Measurements from ENCODE around the gene ATP1A4. TPM values are rescaled to one million over a fixed set of nuclear protein-coding genes. Genes with fewer than 3 reads are reported as not detected.

Gene ATP1A4
- total and polyA plus RNA-seq, 9 of the 15 experiments (the other 6 are each of a cell fraction or from before 2014, with no cell fraction given): 0.07 TPM; not detected in 8

DNA sequence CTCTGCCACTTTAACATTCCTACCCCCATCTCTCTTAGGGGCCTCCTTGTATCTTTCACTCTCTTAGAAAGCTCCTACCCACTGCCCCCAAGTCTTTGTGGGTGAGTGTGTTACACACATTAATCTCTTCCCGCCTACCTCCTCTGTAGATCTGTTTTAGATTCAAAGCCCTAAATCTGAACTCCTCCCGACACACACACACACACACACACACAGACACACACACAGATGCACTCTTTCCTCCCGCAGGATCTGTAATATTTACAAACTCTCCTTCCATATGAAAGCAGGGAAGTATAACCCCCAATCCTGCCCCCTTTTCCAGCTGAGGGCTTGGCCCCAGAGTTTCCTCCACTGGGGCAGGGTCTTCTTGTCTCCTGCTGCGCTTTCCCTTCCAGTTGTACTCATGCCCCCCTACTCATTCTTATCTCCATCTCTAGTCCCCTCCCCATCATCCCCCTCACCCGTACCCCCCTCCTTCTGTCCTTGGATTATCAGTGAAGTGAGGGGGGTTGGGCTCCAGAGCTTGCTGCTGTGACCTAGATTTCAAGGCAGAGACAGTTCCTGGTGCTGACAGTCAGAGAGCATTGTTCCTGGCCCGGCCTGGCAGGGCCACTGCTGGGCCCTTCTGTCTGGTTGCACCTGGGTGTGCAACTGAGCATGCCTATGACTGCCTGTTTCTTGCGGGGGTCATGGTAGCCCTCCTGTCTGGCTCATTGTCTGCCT lies 58.1 kb downstream of the ATP1A4 start:
- Histone ChIP-seq H3K9me1 (ENCODE audit: control insufficient read depth, insufficient read depth, low read length) (no peaks in the 10 kb centered on the region), H3K4me3 (no peak overlapping the region), H3K36me3 (ENCODE audit: control insufficient read depth, insufficient read depth, low read length) (peaks cover 73% of the 10 kb centered on the region; the same call in 2 of the 3 replicates), H3K79me2 (ENCODE audit: control insufficient read depth, insufficient read depth, low read length) (peaks cover 16% of the 10 kb centered on the region), H3K4me2 (ENCODE audit: insufficient read depth, low read length) (no peak overlapping the region; the same call in 1 of the 2 replicates), H2AFZ (ENCODE audit: low read depth, low read length) (no peak overlapping the region), H3K9ac (ENCODE audit: insufficient read depth in 1 of 2, low read depth in 2 of 2, low read length in 2 of 2) (peak overlapping the region in 1 of 2 experiments; percentile 88; a peak in 2 of 4 replicates), H3K27me3 (ENCODE audit: control insufficient read depth in 2 of 2, insufficient read depth in 2 of 2, low read length in 2 of 2) (no peaks in the 10 kb centered on the region), H3K27ac (ENCODE audit: extremely low read depth, low read depth, low read length) (no peak overlapping the region), H4K20me1 (replicated peaks; ENCODE audit: control insufficient read depth, insufficient read depth, low read length) (peaks cover 5% of the 10 kb centered on the region; the same call in 1 of the 2 replicates), H3K4me1 (replicated peaks in 1 of 2; ENCODE audit: control insufficient read depth in 2 of 2, insufficient read depth in 2 of 2, low read length in 2 of 2) (peaks cover 23 to 24% of the 10 kb centered on the region in 2 experiments), H3K9me3 (replicated peaks; ENCODE audit: control insufficient read depth, insufficient read depth, low read depth, low read length) (no peaks in the 10 kb centered on the region)
- DNase-seq (ENCODE audit: extremely low read depth in 1 of 4, low spot score in 3 of 4): no peak
- intact Hi-C loops (cut with micrococcal nuclease) (no loop called here), in situ Hi-C loops (cut with MboI) (no loop called here)
- TF ChIP-seq POLR2B (IDR thresholded peaks at IDR 0.05; ENCODE audit: low read depth, partially characterized antibody): peak; percentile 36
- TF ChIP-seq, protein P1, sequence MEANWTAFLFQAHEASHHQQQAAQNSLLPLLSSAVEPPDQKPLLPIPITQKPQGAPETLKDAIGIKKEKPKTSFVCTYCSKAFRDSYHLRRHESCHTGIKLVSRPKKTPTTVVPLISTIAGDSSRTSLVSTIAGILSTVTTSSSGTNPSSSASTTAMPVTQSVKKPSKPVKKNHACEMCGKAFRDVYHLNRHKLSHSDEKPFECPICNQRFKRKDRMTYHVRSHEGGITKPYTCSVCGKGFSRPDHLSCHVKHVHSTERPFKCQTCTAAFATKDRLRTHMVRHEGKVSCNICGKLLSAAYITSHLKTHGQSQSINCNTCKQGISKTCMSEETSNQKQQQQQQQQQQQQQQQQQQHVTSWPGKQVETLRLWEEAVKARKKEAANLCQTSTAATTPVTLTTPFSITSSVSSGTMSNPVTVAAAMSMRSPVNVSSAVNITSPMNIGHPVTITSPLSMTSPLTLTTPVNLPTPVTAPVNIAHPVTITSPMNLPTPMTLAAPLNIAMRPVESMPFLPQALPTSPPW (CRISPR knock-in tag; IDR thresholded peaks at IDR 0.05): peak; percentile 46
- no peak for TF ChIP-seq FOXJ2 (tag; IDR thresholded peaks at IDR 0.05)
- POLR2A ChIA-PET: interaction anchor here (0.5 to 3.4 kb wide), 8 partner anchors 10 to 900 kb away, joined by 3 to 41 read pairs (median 4); partner anchors contain the start of gene PEX19
- CTCF ChIA-PET (ENCODE audit: low intra/inter-chr PET ratio): interaction anchor here (0.7 kb wide), 1 partner anchor 44 kb away, joined by 3 read pairs; no protein-coding TSS in a partner anchor
- no peak for FAIRE-seq
- 63% methylated on average over 5 of the region's 7 CpGs for WGBS (ENCODE audit: insufficient coverage, low coverage, missing lambda C conversion rate)
- BruUV-seq (replicated peaks): no TSS peak
- ATAC-seq: no peak

All from K562 (cell line).